Gastrocnemius medialis (tissue), 4 donors: ENCODE measurements around the gene TTYH3.
"Not testable (repeated sequence)": the region's sequence is repeated elsewhere in the genome, so short reads cannot be mapped to it uniquely, and the experiment has no call there.

Source experiments
- CTCF ChIP-seq, 5 experiments: fragments of 450-650 bp in 3 of 5; fragments of 200-600 bp in 2 of 5; sonication (generic) in 2 of 5; IDR thresholded peaks in 4 of 5; conservative IDR thresholded peaks in 1 of 5; 1 replicate in 4 of 5; 2 replicates in 1 of 5; pipeline ENCODE4 v1.5.1; 2016 to 2019; ENCODE audit warnings: antibody characterized with exemption in 5 of 5, mild to moderate bottlenecking in 3 of 5, moderate library complexity in 3 of 5
- POLR2A ChIP-seq, 2 donors: fragments of 450-650 bp; IDR thresholded peaks; one replicate each; pipeline ENCODE4 v1.6.1; 2017; ENCODE audit warnings: antibody characterized with exemption in 2 of 2, mild to moderate bottlenecking in 2 of 2, moderate library complexity in 2 of 2

- not testable (repeated sequence) for TF ChIP-seq POLR2A (IDR thresholded peaks at IDR 0.05); CTCF (IDR thresholded peaks at IDR 0.05 in 4 of 5, conservative IDR thresholded peaks at IDR 0.05 in 1 of 5)
Measured at GRCh38 chr7:2673214-2673613, 41.4 kb downstream of the TTYH3 start.
